ENCODE data around the gene PPP3R1.
"Not testable (repeated sequence)": the region's sequence is repeated elsewhere in the genome, so short reads cannot be mapped to it uniquely, and the experiment has no call there.

The PPP3R1 gene

DNA sequence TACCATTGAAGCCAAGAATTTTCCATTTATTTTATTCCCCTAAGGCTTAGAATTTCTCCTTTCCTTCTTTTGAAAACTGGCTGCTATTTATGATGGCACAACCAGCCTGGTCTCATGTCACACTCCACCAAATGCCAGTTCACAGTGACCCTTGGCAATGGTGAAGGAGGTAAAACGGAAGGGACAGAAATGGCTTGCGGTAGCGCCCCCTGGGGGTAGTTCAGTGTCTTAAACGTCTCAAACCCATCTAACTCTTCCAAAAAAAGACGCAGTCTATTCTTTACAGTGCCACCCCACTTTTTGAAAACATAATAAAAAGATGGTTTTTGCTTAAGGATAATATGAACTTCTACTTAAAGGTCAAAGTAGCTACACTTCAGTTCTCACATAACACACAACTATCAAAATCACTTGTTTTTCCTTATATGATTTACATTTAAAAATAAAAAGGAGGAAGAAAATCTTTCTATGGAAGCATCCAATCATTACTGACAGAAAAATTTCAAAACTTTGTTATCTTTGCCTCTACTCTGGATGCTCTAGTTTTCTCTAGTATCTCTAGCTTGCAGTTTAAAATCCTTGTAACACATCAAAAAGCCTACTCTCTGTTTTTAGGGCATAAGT, 66.7 kb downstream of the PPP3R1 start:
- DNase-seq (ENCODE audit: low spot score): peak; percentile 10

DNA sequence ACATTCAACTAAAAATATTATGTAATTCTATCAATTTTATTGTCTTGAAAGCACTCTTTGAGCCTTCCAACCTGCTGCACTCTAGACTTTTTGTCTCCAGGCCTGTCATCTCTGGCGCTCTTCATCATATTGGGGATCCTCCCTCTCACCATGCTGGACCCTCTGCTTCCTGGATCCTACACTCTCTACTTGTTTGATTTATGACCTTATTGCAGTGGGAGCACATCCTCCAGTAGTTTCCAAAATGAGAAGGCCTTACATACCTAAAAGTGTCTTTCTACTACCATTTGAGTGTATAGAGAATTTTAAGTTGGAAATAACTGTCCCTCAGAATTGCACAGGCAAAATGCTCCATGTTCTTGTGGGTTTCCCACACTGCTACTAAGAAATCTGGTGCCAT, 69.4 kb downstream of the PPP3R1 start:
- no peak for DNase-seq (ENCODE audit: low spot score)

DNA sequence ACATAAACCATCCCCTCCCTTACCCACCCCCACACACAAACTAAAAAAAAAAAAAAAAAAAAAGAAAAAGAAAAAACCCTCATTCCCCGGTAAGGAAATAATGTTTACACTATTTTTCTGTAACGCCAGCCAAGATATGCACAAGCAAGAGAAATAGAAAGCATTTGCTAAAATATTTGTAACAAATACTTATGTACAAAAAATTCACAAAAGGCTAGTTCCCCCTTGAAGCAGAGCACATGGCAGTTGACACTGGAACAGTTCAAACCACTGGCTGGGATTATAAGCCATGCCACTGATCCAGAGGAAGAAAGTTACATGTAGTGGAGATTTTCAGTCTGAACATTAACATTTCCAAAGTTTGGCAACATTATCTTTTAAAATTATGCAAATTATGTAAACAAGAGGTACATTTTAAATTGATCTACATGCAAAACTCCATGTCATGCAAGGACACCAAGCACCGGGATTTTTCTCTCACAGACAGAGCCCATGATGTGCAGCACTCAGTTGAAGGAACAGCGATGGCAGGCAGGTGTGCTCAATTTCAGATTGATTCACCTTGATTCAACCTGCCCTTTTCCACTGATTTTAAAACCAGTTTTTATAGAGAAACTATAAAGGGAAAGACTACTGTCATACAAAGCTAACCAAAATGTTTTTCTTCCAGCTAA, 73.2 kb downstream of the PPP3R1 start:
- DNase-seq (ENCODE audit: low spot score): no peak

DNA sequence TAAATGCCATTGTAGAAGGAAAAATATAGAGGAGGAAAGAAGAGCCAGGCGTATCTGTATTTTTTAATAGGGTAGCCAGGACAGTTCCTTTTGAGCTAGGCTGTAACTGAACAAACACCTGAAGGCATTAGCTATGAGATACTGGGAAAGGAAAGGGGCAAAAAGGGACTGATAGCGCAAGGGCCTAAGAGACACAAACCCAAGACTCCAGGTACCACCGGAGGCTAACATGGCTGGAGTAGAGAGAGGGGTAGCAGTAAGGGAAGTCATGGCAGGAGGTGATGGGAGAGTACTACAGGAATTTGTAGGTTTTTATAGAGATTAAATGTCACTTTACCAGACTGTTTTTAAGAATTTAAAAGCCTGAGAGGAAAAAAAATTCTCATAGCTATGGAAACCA, 73.9 kb downstream of the PPP3R1 start:
- DNase-seq (ENCODE audit: low spot score): no peak

DNA sequence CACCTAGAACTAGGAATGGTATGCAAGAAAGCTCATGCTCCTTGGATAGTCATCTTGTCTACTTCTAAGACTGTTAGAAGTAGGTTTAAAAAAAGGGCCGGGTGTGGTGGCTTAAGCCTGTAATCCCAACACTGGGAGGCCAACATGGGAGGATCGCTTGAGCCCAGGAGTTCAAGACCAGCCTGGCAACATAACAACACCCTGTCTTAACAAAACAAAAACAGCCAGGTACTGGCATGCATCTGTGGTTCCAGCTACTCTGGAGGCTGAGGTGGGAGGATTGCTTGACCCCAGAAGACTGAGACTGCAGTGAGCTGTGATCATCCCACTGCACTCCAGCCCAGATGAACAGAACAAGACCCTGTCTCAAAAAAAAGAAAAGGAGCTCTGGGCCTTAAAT, 74.8 kb downstream of the PPP3R1 start:
- no peak for DNase-seq (ENCODE audit: low spot score)

DNA sequence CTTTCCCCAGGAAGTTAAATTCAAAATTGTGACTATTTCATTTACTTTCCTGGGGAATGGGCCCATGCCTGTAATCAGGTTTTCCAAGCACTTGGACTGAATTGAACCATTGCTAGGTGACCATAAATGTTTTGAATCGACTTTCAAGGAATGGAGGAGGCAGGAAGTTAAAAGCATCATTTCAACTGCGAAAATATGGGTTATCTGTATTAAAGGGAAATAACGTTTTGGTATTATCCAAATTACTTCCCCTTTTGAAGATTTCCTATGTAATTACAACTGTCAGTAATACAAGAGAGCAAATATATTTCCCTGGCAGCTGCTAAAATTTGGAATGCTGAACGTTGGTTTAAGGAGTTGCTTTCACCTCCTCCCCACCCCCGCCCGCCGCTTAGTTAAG, 75.7 kb downstream of the PPP3R1 start:
- no peak for DNase-seq (ENCODE audit: low spot score)

DNA sequence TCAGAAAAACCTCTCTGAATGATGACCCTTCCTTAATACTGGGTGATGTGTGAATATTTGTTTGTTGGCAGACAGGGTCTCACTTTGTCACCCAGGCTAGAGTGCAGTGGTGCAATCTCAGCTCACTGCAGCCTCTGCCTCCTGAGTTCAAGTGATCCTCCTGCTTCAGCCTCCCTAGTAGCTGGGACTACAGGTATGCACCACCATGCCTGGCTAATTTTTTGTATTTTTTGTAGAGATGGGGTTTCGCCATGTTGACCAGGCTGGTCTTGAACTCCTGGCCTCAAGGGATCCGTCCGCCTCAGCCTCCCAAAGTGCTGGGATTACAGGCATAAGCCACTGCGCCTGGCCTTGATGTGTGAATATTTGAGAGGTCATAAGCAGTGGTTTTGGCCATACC, 77.1 kb downstream of the PPP3R1 start:
- not testable (repeated sequence) for DNase-seq (ENCODE audit: low spot score)

DNA sequence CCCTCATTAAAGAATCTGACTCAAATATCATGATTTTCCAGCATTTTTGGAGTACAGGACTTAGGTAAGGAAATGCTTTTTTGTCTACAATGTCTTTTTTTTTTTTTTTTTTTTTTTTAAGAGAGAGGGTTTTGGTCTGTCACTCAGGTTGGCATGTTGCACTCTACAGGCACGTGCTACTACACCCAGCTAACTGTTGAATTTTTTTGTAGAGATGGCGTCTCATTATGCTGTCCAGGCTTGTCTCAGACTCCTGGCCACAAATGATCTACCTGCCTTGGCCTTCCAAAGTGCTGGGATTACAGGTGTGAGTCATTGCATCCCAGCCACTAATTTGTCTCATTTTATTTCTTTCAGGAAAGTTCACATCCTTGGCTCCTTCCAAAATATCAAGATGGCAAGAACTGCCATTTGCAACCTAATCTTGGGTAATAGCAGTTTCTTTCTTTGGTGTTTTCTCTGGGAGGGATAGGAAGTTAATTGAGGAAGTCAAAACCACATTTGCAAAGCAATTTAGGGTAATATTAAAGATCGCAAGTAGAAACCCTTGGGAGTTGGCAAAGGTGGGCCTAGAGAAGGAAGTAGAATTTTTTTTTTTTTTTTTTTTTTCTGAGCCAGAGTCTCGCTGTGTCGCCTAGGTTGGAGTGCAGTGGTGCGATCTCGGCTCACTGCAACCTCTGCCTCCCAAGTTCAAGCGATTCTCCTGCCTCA, 79.2 kb downstream of the PPP3R1 start:
- DNase-seq (ENCODE audit: low spot score): no peak

DNA sequence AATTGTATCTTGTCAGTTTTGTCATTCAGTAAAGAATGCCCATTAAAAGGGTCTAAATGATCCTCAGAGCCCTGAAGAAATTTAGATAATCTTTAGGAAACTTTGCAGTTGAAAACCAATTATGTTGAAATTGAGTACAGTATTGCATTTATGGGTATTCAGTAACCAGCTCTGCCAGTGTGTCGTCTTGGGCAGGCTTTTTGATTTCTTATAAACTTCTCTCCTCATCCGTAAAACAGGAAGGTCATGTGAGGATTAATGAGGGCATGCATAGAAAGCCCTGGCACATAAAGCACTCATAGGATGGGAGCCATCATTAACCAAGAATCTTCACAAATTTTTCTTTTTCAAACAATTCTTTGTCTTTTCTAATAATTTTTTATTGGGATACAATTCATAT, 79.8 kb downstream of the PPP3R1 start:
- DNase-seq (ENCODE audit: low spot score): no peak

DNA sequence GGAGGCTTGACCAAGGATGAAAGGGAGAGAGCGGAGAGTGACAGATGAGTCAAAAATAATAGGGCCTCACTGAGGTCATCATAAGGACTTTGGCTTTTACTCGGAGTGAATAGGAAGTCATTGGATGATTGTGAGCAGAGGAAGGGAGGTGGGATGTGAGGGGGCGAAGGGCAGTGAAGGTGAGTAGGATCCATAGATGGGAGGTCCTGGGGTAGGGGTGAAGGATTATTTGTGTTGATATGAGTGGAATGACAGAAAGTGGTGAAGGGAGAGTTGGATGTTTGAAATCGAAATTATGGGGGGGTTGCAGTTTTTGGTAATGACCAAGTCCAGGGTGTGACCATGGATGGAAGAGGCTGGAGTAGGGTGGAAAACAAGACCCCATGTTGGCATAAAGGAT, 80.6 kb downstream of the PPP3R1 start:
- no peak for DNase-seq (ENCODE audit: low spot score)

DNA sequence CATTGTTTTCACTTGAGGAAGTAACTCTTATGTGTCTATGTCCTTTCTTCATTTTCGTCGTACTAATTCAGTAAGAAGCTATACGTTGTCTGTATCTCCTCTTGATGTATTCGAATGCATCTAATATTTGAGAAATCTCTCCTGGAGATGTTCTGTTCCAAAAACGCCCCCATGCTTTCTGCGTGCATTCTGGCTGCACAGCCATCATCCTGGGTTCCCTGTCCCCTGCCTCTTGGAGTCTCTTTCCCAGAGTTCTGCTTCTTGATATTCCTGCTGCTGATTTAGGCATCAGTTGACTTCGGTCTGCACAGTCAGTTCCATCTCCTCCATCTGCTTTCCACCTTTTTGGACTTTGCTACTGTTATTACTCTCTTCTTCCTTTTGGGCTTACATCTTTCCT, 81.2 kb downstream of the PPP3R1 start:
- no peak for DNase-seq (ENCODE audit: low spot score)

DNA sequence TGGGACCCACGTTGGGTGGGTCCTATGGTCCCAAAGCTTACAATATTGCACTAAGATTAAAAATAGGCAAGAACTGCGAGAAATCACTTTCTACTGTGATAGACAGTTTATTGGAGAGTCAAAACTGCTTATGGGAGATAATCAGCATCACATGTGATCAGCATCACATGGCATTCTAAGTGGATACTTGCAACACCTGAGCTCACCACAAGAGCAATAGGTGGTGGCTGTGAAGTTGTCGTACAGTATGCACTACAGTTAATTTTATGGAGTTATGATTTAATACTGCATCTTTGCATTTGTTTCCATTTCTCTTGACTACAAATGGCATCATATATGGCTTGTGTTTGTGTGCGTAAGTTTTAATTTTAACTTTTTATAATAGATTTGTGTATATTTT, 83.0 kb downstream of the PPP3R1 start:
- DNase-seq (ENCODE audit: low spot score): no peak

DNA sequence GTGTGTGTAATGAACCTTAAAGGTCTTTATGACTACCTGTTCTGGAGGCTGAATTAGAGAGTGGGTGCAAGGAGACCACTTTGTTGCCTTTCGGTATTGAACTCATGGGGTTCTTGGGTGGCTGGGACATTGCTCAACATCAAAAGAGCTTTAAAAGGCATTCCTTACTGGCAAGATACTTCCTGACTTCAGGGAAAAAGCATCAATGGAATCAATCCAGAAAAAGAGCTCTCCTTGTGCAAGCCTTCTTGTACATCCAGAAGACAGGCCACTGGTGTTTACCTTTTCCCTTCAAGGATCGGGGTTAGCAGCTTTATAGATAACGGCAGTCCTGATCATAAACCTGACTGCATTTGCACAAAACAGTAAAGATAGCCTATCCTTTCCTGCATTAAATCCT, 85.1 kb downstream of the PPP3R1 start:
- no peak for DNase-seq (ENCODE audit: low spot score)

DNA sequence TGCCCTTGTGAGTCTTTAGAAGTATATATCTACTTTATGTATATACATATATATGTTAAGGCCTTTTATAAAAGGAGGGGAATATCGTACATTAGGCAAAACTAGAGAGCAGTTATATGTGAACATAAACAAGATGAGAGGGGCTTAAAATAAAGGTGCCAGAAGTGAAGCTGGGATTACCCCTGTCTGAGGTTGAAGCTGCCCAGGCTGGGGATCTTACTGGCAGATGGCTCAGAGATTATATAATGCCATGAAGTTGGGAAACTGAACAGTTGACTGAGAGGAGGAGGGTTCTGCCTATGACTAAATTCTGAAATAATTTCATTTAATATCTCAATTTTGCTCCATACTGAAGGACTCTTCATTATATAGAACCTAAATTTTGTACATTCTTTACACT, 88.7 kb downstream of the PPP3R1 start:
- DNase-seq (ENCODE audit: low spot score): no peak

DNA sequence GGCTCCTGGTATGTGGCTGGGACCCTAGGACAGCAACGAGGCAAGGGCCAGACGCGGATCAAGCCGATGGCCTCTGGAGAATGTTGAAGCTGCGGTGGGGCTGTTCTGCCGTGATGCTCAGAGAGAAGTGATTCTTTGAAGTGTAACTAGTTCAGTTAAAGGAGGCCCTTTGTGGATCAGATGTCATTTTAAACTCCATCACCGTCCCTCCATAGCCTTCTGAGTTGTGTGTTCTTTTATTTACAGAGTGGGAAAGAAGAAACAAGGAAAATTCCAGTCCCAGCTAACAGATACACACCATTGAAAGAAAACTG, 94.2 kb downstream of the PPP3R1 start:
- no peak for DNase-seq (ENCODE audit: low spot score)

DNA sequence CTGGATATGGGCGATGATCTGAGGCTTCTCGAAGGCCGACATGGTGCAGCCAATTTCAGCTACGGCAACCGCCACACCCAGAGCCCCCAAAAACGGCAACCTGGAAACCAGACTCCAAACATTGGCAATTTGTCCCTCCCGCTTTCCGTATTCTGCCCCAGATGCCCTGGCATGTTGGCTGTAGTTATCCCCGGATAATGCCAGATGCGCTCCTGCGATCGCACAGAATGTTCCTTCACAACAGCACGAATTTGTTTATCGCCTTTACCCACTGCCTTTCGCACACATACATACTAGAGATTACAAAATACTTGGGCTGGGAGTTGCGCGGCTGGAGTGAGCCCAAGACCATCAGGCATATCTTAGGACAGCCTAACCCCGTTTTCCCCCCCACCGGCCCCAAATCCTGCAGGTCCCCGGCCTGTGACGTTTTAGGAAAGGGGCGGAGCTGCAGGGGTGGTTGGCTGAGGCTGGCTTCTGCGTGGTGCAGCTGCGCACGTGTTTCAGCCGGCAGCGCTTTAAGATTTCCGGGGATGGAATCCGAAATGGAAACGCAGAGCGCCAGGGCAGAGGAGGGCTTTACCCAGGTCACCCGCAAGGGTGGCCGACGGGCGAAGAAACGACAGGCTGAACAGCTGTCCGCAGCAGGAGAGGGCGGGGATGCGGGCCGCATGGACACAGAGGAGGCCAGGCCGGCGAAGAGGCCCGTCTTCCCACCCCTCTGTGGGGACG, 94.8 kb downstream of the PPP3R1 start, which contains the start of gene PNO1:
Gene PNO1, plus strand, starts transcription at position 487 of the 732 bp plus-strand sequence. Its CDS starts 47 bp downstream, at position 534.
- DNase-seq (ENCODE audit: low spot score): peak; percentile 99

DNA sequence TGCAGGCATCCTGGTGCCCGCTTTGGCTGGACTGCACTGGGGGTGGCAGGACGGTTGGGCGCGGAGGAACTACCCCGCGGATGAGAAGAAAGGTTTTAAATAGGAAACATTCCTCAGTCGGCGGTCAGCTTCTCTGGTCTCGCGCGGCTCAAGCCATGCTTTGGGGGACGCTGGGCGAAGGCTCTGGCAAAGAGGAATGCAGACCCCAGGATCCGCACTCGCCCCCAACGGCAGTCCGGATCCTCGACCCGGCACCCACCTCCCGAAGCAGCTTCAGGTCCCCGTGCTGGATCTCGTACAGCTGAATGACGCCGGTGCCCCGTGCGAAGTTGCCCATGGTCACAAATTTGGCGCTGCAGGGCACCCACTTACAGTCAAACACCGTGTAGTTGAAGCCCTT, 95.3 kb downstream of the PPP3R1 start:
- DNase-seq (ENCODE audit: low spot score): peak; percentile 54

DNA sequence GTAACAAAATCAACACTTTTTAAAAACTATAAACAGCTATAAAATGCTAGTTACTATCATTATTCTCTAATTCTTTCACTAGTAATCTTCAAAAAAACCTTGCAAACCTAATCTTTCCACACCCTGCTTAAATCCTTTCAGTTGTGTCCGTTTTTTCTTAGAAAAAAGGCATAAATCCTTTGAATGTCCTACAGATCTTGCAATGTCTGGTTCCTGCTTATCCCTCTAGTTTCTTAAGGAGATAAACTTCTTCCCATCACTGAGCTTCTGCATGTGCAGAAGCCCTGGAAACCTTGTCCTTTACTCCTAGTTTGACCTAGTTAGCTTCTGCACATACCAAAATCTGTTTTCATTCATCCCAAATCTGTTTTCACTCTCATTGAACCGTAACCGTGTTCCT, 95.9 kb downstream of the PPP3R1 start:
- no peak for DNase-seq (ENCODE audit: low spot score)

DNA sequence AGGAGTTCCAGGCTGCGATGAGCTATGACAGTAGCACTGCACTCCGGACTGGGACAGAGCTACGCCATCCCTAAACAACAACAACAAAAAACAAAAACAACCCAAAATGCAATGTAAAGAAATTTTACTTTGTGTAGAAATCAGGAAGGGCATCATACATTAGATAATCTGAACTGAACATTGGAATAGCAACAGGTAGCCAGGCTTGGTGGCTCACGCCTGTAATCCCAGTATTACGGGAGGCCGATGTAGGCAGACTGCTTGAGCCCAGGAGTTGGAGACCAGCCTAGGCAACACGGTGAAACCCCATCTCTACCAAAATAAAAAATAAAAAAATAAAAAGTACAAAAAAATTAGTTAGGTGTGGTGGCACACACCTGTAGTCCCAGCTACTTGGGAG, 96.7 kb downstream of the PPP3R1 start:
- DNase-seq (ENCODE audit: low spot score): no peak

DNA sequence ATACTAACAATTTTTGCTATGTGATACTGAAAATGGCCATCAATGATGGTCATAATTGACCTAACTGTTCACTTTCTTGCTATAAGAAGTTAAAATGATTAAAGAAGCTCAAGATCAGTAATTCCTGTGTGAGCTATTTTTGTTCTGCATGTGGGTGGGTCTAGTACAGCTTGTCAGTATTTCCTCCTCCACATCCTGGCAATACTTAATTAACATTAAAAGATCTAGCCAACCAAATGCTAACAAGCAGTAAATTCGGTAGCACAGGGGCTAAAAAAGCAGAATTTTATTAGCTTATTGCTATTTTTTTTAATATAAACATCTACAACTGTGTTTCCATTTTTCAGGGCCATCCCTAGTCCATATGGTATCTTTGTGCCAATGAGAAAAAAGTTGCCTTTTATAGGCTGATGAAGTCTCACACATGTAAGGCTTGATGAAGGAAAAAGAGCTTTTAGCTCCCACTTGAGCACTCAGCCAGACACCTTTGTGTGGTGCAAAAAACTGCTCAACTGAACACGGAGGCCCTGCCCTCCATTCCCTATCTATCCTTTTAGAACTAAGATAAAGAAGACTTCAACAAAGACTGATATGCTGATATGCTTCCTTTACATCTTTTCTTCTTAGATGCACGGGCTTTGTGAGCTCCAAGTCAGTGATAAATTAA, 99.5 kb downstream of the PPP3R1 start:
- no peak for DNase-seq (ENCODE audit: low spot score)

DNA sequence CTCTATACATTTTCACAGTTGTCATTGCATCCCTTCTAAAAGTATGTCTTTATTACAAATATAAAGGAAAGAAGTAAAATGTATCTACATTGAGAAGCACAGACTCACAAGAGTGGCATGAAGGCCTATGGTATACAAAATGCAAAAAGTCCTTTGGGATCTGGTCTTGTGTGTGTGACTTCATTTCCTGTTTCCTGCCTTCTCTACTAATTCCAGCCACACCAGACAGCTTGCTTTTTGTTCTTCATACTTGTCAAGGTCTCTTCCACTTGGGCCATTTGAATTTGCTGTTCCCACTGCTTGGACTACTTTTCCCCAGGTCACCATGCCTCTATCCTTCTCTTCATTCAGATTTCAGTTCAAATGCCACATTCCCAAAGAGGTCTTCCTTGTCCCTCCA, 101.3 kb downstream of the PPP3R1 start:
- no peak for DNase-seq (ENCODE audit: low spot score)

DNA sequence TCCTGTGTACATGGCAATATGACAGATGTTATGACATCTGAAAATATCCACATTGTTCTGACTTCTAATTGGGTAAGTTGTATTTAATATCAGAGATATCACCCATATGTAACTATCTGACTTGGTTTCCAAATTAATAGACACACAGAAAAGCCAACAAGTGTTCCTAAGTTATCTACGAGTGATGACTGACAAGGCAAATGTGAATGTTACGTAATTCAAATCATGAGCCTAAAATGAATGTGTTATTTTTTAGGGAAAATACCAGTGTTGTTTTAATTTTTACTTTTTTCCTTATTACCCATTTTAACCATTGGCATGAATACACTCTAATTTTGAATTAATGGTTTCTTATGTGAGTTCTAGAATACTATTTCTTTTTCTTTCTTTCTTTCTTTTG, 110.5 kb downstream of the PPP3R1 start:
- no peak for DNase-seq (ENCODE audit: low spot score)
